Fibroblast of the aortic adventitia (primary cell): Measurements from ENCODE around the gene CAP2. TPM values are rescaled to one million over a fixed set of nuclear protein-coding genes. Genes with fewer than 3 reads are reported as not detected.

Experiments used
- DNase-seq: peaks from one replicate; pipeline ENCODE4 v3.0.0-alpha.2; 2010; ENCODE audit warnings: low read depth
- H3K4me3 ChIP-seq: 2 replicates; pipeline ENCODE4 v1.5.1; 2011; ENCODE audit warnings: low read depth, mild to moderate bottlenecking, control low read depth, low read length, moderate library complexity
- total RNA-seq: library from RNA; depleted of rRNA; stranded (reverse); fragments of >200 nt; gene quantifications from 2 replicates; pipeline ENCODE4 v1.2.3, GENCODE V29; 2012; ENCODE audit warnings: low replicate concordance
- TF ChIP-seq, protein P1 (sequence below): IDR thresholded peaks from 2 replicates; pipeline ENCODE4 v1.5.1; 2011; ENCODE audit warnings: mild to moderate bottlenecking, low read length, control low read depth, inconsistent platforms; ENCODE audit not compliant: insufficient read depth

Gene CAP2
- total RNA-seq, 1 donor = 8.7 TPM

DNA sequence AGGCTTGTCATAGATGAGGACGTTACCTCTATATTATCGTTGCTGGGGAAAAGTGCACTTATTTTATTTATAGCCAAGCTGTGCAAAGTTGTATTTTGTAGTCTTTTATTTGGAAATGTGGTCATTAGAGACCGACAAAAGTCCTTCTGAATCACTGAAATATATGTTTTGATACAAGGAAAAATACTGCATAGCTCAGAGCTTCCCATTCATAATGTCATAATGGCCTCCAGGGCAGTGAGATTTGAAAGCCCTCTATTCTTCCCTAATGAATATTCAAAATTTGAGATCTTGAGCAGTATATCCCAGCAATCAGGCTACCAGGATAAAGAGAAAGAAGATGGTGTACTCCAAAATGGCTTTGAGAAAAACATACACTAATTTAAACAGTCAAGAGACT is 64.6 kb downstream of the CAP2 start:
- TF ChIP-seq, protein P1, sequence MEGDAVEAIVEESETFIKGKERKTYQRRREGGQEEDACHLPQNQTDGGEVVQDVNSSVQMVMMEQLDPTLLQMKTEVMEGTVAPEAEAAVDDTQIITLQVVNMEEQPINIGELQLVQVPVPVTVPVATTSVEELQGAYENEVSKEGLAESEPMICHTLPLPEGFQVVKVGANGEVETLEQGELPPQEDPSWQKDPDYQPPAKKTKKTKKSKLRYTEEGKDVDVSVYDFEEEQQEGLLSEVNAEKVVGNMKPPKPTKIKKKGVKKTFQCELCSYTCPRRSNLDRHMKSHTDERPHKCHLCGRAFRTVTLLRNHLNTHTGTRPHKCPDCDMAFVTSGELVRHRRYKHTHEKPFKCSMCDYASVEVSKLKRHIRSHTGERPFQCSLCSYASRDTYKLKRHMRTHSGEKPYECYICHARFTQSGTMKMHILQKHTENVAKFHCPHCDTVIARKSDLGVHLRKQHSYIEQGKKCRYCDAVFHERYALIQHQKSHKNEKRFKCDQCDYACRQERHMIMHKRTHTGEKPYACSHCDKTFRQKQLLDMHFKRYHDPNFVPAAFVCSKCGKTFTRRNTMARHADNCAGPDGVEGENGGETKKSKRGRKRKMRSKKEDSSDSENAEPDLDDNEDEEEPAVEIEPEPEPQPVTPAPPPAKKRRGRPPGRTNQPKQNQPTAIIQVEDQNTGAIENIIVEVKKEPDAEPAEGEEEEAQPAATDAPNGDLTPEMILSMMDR = no peak
- no peak for DNase-seq
- no peak overlapping the region for H3K4me3 ChIP-seq

DNA sequence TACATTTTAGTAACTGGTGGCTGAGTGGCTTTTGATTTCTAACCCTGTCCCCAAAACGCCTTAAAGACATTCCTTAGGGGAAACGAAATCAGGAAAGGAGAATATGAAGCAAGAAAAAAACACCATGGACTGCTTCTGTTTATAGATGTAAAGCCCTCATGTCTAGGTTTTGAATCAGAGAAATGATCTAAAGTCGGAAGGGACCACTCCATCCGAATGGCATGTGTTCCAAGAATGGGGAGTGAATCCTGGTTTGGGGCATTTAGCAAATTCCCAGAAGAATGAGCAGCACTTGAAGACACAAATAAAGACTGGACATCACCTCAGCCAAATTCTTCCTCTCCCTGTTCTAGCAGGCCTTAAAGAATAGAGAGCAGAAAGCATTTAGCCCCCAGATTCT is 65.6 kb downstream of the CAP2 start:
- TF ChIP-seq, protein P1 = no peak
- no peak overlapping the region for H3K4me3 ChIP-seq
- no peak for DNase-seq

DNA sequence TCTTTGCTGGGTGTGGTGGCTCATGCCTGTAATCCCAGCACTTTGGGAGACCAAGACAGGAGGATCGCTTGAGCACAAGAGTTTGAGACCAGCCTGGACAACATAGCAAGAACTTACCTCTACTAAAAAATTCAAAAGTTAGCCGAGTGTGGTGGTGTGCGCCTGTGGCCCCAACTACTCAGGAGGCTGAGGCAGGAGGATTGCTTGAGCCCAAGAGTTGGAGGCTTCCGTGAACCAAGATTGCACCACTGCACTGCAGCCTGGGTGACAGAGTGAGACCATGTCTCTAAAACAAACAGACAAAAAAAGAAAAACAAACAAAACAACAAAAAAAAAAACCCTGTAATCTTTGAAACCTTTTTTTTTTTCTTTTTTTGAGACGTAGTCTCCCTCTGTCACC is 67.5 kb downstream of the CAP2 start:
- TF ChIP-seq, protein P1 = no peak
- no peak for DNase-seq
- no peak overlapping the region for H3K4me3 ChIP-seq

DNA sequence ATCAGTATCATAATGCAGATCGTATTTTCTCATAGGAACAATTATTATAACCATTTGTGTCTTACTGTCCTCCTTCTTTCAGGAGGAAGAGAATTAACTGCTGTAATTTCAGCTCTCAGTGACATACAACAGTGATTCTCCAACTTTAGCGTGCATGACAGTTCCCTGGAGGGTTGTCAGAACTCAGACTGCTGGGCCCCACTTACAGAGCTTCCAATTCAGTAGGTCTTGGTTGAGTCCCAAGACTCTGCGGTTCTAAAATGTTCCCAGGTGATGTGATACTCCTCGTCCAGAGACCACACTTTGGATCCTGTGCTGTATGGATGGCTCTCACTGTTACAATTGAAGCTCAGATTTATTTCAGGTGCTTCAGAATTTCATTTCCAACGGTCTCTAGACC is 72.8 kb downstream of the CAP2 start:
- DNase-seq = no peak
- TF ChIP-seq, protein P1 = no peak
- H3K4me3 ChIP-seq = no peak overlapping the region

DNA sequence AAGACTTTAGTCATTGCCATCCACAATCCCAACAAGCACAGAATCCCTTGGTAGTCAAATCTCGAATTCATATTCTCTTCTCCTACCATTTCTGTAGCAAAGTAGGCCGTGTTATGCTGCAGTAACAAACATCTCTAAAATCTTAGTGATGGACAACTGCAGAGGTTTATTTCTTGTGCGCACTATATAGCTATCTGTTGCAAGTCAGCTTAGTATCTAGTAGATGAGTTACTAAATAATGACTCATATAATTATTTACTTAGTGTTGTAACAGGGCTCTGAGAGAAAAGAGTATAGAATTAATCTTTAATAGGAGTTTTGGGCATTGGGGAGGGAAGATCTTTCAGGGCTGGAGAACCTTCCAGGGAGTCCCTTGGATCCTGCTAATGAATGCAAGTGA is 73.3 kb downstream of the CAP2 start:
- H3K4me3 ChIP-seq = no peak overlapping the region
- TF ChIP-seq, protein P1 = no peak
- DNase-seq = no peak

DNA sequence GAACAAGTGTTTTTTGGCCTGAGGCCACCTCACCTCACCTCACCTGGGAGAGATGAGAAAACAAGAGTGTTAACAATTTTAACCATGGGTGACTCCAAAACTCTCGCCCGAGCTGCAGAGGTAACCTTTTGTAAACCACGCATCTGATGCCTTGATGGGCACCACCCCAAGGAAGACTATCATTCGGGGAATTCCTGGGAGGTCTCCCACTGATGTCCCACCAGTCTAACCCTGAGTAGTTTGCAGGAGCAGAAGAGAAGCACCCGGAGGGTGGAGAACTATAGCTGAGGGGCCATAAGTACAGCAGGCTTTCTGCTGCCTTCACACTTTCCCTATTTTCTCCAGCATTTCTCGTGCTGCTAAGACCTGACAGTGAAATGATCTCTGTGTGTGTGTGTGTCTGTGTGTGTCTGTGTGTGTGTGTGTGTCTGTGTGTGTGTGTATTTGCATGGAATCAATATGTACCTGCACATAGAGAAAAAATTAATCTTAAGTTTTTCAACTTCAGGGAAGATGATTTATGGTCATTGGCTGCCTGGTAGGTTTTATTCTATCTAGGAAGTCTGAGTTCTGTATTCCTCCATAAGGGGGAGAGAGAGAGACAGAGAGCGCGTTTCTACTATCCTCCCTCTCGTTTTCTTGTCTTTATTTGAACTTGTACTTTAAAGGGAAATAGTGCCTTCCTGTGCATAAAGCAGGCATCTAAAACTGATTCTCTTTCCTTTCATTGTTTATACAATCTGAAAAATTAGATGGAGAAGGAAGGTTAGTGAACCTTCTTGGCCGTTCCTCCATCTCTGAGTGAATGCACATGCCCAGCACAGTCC is 75.8 kb downstream of the CAP2 start:
- TF ChIP-seq, protein P1 = no peak
- peak; percentile 7 for DNase-seq

More for the DNA sequence above, 75.8 kb downstream of the CAP2 start:
- no peak overlapping the region for H3K4me3 ChIP-seq
